ENCODE measurements around the gene MCF2L2. TPM values are rescaled to one million over a fixed set of nuclear protein-coding genes. Genes with fewer than 3 reads are reported as not detected.

The MCF2L2 gene
- polyA plus RNA-seq, 2 of the 4 experiments (the other 2 are of a cell fraction) = 0.03 to 0.05 TPM

DNA sequence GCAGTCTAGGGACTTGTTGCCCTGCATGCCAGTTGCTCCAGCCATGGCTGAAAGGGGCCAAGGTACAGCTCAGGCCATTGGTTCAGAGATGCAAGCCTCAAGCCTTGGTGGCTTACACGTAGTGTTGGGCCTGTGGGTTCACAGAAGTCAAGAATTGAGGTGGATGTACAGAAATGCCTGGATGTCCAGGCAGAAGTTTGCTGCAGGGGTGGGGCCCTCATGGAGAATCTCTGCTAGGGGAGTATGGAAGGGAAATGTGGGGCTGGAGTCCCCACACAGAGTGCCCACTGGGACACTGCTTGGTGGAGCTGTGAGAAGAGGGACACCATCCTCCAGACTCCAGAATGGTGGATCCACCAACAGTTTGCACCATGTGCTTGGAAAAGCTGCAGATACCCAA is 186.0 kb downstream of the MCF2L2 start:
- FAIRE-seq = no peak
- H3K9me3 ChIP-seq = peaks cover 9% of the 10 kb centered on the region; the same call in 2 of the 3 replicates
- POLR2A ChIA-PET = no interaction called here
- WGBS (ENCODE audit: missing lambda C conversion rate) = 25% methylated on average over 1 of the region's 1 CpG
- CTCF ChIA-PET = interaction anchor here (0.9 to 1.1 kb wide), 2 partner anchors 57 to 143 kb away, joined by 3 read pairs; no protein-coding TSS in a partner anchor
- no peak overlapping the region for H3K27ac ChIP-seq
- no peak for TF ChIP-seq FOSB (CRISPR knock-in tag; IDR thresholded peaks at IDR 0.05)
- no peak for TF ChIP-seq SMC3 (IDR thresholded peaks at IDR 0.05)
- TF ChIP-seq HOXB13 (CRISPR knock-in tag; IDR thresholded peaks at IDR 0.05; ENCODE audit: low read depth) = no peak
- no peak overlapping the region for H3K4me2 ChIP-seq
- no peak for DNase-seq (ENCODE audit: low read depth in 1 of 2, low spot score in 1 of 2)
- peaks cover 10% of the 10 kb centered on the region; the same call in 2 of the 3 replicates for H3K4me1 ChIP-seq
- no peak overlapping the region for H3K4me3 ChIP-seq
- ATAC-seq = no peak

DNA sequence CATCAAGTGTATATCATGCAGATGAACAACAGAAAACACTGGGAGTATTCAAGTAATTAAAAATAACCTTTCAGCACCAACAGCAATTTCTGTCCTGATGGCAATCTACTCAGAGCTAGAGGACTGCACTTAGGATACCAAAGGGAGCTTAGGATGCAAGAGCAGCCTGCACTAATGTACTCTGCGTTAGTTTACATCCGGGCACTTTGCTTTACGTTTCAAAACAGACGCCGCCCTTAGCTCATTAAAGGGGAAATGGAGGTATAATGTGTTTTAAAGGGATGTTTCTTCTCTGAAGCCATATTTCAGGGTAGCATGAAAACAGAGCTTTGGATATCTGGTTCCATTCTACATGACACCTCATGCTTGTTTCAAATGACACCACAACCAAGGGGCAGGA is 189.4 kb downstream of the MCF2L2 start:
- Histone ChIP-seq H3K9me3 (peaks cover 9% of the 10 kb centered on the region; the same call in 2 of the 3 replicates), H3K4me1 (no peaks in the 10 kb centered on the region), H3K4me3 (no peak overlapping the region), H3K4me2 (no peak overlapping the region), H3K27ac (no peak overlapping the region)
- no peak for ATAC-seq
- TF ChIP-seq, protein P1, sequence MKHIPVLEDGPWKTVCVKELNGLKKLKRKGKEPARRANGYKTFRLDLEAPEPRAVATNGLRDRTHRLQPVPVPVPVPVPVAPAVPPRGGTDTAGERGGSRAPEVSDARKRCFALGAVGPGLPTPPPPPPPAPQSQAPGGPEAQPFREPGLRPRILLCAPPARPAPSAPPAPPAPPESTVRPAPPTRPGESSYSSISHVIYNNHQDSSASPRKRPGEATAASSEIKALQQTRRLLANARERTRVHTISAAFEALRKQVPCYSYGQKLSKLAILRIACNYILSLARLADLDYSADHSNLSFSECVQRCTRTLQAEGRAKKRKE (CRISPR knock-in tag; IDR thresholded peaks at IDR 0.05; ENCODE audit: low read depth) = no peak
- POLR2A ChIA-PET = interaction anchor here (0.7 kb wide), 1 partner anchor 19 kb away, joined by 3 read pairs; no protein-coding TSS in a partner anchor
- CTCF ChIA-PET = interaction anchor here (0.6 to 2.4 kb wide), 2 partner anchors 54 to 1356 kb away, joined by 3 to 12 read pairs; no protein-coding TSS in a partner anchor
- DNase-seq (ENCODE audit: low read depth in 1 of 2, low spot score in 1 of 2) = no peak
- FAIRE-seq = no peak
- 88% methylated on average over 5 of the region's 5 CpGs for WGBS (ENCODE audit: missing lambda C conversion rate)

DNA sequence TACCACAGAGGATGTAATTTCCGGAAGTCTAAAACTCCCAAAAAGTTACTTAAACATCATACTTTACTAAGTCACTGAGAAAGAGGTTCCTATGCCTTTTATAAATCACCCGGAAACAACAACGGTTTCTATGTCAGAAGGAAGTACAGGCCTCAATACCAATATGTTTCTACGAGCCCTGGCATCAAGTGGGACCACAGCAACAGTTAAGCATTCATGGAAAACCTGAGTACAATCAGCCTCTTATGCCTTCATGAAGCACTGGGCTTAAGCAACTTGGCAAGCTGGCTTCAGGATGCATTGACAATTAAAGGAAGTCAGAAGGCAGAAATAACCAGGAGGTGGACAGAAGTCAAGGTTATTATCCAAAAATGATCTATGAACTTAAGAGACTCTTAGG is 194.5 kb downstream of the MCF2L2 start:
- FAIRE-seq = no peak
- no peaks in the 10 kb centered on the region for H3K9me3 ChIP-seq
- ATAC-seq = no peak
- H3K4me3 ChIP-seq = no peak overlapping the region
- TF ChIP-seq KDM1A (IDR thresholded peaks at IDR 0.05; ENCODE audit: low read depth) = no peak
- TF ChIP-seq, protein P2, sequence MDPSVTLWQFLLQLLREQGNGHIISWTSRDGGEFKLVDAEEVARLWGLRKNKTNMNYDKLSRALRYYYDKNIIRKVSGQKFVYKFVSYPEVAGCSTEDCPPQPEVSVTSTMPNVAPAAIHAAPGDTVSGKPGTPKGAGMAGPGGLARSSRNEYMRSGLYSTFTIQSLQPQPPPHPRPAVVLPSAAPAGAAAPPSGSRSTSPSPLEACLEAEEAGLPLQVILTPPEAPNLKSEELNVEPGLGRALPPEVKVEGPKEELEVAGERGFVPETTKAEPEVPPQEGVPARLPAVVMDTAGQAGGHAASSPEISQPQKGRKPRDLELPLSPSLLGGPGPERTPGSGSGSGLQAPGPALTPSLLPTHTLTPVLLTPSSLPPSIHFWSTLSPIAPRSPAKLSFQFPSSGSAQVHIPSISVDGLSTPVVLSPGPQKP (IDR thresholded peaks at IDR 0.05; ENCODE audit: low read depth, low read length) = no peak
- no peak for TF ChIP-seq POLR2A (IDR thresholded peaks at IDR 0.05; ENCODE audit: low read length)
- TF ChIP-seq CHD4 (IDR thresholded peaks at IDR 0.05; ENCODE audit: borderline replicate concordance) = no peak
- TF ChIP-seq RFX5 (IDR thresholded peaks at IDR 0.05) = no peak
- TF ChIP-seq, protein P3, sequence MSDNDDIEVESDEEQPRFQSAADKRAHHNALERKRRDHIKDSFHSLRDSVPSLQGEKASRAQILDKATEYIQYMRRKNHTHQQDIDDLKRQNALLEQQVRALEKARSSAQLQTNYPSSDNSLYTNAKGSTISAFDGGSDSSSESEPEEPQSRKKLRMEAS (IDR thresholded peaks at IDR 0.05) = no peak
- TF ChIP-seq, protein P4, sequence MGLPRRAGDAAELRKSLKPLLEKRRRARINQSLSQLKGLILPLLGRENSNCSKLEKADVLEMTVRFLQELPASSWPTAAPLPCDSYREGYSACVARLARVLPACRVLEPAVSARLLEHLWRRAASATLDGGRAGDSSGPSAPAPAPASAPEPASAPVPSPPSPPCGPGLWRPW (IDR thresholded peaks at IDR 0.05) = no peak
- TF ChIP-seq PHF8 (IDR thresholded peaks at IDR 0.05; ENCODE audit: borderline replicate concordance, low read depth) = no peak
- no peak for TF ChIP-seq ZNF302 (CRISPR knock-in tag; IDR thresholded peaks at IDR 0.05)
- TF ChIP-seq MYC (IDR thresholded peaks at IDR 0.05; ENCODE audit: borderline replicate concordance, low read length) = no peak
- TF ChIP-seq RNF2 (IDR thresholded peaks at IDR 0.05; ENCODE audit: borderline replicate concordance, low read depth) = no peak
- TF ChIP-seq JUNB (IDR thresholded peaks at IDR 0.05) = no peak
- TF ChIP-seq HOXB5 (CRISPR knock-in tag; IDR thresholded peaks at IDR 0.05) = no peak
- TF ChIP-seq, protein P5, sequence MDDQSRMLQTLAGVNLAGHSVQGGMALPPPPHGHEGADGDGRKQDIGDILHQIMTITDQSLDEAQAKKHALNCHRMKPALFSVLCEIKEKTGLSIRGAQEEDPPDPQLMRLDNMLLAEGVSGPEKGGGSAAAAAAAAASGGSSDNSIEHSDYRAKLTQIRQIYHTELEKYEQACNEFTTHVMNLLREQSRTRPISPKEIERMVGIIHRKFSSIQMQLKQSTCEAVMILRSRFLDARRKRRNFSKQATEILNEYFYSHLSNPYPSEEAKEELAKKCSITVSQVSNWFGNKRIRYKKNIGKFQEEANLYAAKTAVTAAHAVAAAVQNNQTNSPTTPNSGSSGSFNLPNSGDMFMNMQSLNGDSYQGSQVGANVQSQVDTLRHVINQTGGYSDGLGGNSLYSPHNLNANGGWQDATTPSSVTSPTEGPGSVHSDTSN (IDR thresholded peaks at IDR 0.05) = no peak
- TF ChIP-seq HOXA7 (CRISPR knock-in tag; IDR thresholded peaks at IDR 0.05) = no peak
- TF ChIP-seq FOXS1 (CRISPR knock-in tag; IDR thresholded peaks at IDR 0.05) = no peak
- TF ChIP-seq, protein P6, sequence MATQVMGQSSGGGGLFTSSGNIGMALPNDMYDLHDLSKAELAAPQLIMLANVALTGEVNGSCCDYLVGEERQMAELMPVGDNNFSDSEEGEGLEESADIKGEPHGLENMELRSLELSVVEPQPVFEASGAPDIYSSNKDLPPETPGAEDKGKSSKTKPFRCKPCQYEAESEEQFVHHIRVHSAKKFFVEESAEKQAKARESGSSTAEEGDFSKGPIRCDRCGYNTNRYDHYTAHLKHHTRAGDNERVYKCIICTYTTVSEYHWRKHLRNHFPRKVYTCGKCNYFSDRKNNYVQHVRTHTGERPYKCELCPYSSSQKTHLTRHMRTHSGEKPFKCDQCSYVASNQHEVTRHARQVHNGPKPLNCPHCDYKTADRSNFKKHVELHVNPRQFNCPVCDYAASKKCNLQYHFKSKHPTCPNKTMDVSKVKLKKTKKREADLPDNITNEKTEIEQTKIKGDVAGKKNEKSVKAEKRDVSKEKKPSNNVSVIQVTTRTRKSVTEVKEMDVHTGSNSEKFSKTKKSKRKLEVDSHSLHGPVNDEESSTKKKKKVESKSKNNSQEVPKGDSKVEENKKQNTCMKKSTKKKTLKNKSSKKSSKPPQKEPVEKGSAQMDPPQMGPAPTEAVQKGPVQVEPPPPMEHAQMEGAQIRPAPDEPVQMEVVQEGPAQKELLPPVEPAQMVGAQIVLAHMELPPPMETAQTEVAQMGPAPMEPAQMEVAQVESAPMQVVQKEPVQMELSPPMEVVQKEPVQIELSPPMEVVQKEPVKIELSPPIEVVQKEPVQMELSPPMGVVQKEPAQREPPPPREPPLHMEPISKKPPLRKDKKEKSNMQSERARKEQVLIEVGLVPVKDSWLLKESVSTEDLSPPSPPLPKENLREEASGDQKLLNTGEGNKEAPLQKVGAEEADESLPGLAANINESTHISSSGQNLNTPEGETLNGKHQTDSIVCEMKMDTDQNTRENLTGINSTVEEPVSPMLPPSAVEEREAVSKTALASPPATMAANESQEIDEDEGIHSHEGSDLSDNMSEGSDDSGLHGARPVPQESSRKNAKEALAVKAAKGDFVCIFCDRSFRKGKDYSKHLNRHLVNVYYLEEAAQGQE (IDR thresholded peaks at IDR 0.05) = no peak
- TF ChIP-seq RARB (CRISPR knock-in tag; IDR thresholded peaks at IDR 0.05) = no peak
- TF ChIP-seq, protein P7, sequence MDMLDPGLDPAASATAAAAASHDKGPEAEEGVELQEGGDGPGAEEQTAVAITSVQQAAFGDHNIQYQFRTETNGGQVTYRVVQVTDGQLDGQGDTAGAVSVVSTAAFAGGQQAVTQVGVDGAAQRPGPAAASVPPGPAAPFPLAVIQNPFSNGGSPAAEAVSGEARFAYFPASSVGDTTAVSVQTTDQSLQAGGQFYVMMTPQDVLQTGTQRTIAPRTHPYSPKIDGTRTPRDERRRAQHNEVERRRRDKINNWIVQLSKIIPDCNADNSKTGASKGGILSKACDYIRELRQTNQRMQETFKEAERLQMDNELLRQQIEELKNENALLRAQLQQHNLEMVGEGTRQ (IDR thresholded peaks at IDR 0.05) = no peak
- no peak overlapping the region for H3K27ac ChIP-seq
- no peaks in the 10 kb centered on the region for H3K4me1 ChIP-seq
- POLR2A ChIA-PET = no interaction called here
- CTCF ChIA-PET = interaction anchor here (0.6 kb wide), 1 partner anchor 11 kb away, joined by 3 read pairs; no protein-coding TSS in a partner anchor
- 62% methylated on average over 4 of the region's 4 CpGs for WGBS (ENCODE audit: missing lambda C conversion rate)
- DNase-seq (ENCODE audit: low read depth in 1 of 2, low spot score in 1 of 2) = no peak
- H3K4me2 ChIP-seq = no peak overlapping the region
